Fibroblast of lung (primary cell): ENCODE results near the gene RIPOR3.
"Not testable (repeated sequence)": the region's sequence is repeated elsewhere in the genome, so short reads cannot be mapped to it uniquely, and the experiment has no call there.

Experiments used
- EZH2 ChIP-seq: IDR thresholded peaks from 2 replicates; pipeline ENCODE4 v1.5.1; 2012; ENCODE audit warnings: low read length, control low read depth, mild to moderate bottlenecking; ENCODE audit errors: missing control alignments
- TF ChIP-seq, protein P1 (sequence below), 2 donors: IDR thresholded peaks in 1 of 2; conservative IDR thresholded peaks in 1 of 2; 1 replicate in 1 of 2; 2 replicates in 1 of 2; pipeline ENCODE4 v1.5.1; 2011 to 2012; ENCODE audit warnings: low read length in 2 of 2, control low read depth in 1 of 2, inconsistent platforms in 1 of 2, low read depth in 1 of 2, mild to moderate bottlenecking in 1 of 2

DNA sequence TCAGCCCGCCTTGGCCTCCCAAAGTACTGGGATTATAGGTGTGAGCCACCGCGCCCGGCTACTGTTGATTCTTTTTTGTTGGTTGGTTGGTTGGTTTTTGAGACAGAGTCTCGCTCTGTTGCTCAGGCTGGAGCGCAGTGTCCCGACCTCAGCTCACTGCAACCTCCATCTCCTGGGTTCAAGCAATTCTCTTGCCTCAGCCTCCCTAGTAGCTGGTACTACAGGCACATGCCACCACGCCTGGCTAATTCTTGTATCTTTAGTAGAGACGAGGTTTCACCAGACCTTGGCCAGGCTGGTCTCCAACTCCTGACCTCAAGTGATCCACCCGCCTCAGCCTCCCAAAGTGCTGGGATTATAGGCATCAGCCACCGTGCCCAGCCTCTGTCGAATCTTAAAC lies 23.1 kb upstream of the RIPOR3 start:
- TF ChIP-seq, protein P1, sequence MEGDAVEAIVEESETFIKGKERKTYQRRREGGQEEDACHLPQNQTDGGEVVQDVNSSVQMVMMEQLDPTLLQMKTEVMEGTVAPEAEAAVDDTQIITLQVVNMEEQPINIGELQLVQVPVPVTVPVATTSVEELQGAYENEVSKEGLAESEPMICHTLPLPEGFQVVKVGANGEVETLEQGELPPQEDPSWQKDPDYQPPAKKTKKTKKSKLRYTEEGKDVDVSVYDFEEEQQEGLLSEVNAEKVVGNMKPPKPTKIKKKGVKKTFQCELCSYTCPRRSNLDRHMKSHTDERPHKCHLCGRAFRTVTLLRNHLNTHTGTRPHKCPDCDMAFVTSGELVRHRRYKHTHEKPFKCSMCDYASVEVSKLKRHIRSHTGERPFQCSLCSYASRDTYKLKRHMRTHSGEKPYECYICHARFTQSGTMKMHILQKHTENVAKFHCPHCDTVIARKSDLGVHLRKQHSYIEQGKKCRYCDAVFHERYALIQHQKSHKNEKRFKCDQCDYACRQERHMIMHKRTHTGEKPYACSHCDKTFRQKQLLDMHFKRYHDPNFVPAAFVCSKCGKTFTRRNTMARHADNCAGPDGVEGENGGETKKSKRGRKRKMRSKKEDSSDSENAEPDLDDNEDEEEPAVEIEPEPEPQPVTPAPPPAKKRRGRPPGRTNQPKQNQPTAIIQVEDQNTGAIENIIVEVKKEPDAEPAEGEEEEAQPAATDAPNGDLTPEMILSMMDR (conservative IDR thresholded peaks at IDR 0.05 in 1 of 2, IDR thresholded peaks at IDR 0.05 in 1 of 2; ENCODE audit: low read depth in 1 of 2, low read length in 2 of 2) = not testable (repeated sequence)
- not testable (repeated sequence) for TF ChIP-seq EZH2
